Breast epithelium (tissue), 4 donors: ENCODE measurements around the gene OR2M4. TPM values are rescaled to one million over a fixed set of nuclear protein-coding genes. Genes with fewer than 3 reads are reported as not detected.

Experiments
- DNase-seq, 2 donors: peaks; one replicate each; pipeline ENCODE4 v3.0.0-alpha.2; 2019; ENCODE audit warnings: low spot score in 2 of 2
- H3K27ac ChIP-seq, 2 donors: fragments of 200-600 bp; sonication (generic) in 1 of 2; one replicate each; pipeline ENCODE4 v1.5.1; 2016 to 2019; ENCODE audit warnings: mild to moderate bottlenecking in 1 of 2
- H3K27me3 ChIP-seq, 2 donors: fragments of 200-600 bp; sonication (generic) in 1 of 2; one replicate each; pipeline versions ENCODE4 v1.5.1 to v1.6.0; 2017 to 2019; ENCODE audit warnings: control low read depth in 1 of 2, mild to moderate bottlenecking in 1 of 2
- H3K36me3 ChIP-seq: fragments of 200-600 bp; one replicate; pipeline ENCODE4 v1.5.1; 2019
- H3K4me1 ChIP-seq, 2 donors: fragments of 200-600 bp; sonication (generic); one replicate each; pipeline ENCODE4 v1.5.1; 2016 to 2019; ENCODE audit warnings: control low read depth in 1 of 2
- H3K4me3 ChIP-seq, 3 donors: fragments of 200-600 bp; sonication (generic); 1 replicate in 2 of 3; 2 replicates in 1 of 3; pipeline ENCODE4 v1.5.1; 2016 to 2019; ENCODE audit warnings: mild to moderate bottlenecking in 3 of 3, moderate library complexity in 2 of 3
- H3K9me3 ChIP-seq, 2 donors: fragments of 200-600 bp; sonication (generic) in 1 of 2; one replicate each; pipeline ENCODE4 v1.5.1; 2016 to 2019; ENCODE audit warnings: control low read depth in 1 of 2
- POLR2A ChIP-seq: fragments of 450-650 bp; IDR thresholded peaks from one replicate; pipeline ENCODE4 v1.6.1; 2016; ENCODE audit warnings: antibody characterized with exemption, mild to moderate bottlenecking, moderate library complexity
- POLR2AphosphoS5 ChIP-seq, 3 donors: sonication (generic); formaldehyde crosslinking; IDR thresholded peaks; one replicate each; pipeline ENCODE4 v1.6.1; 2017; ENCODE audit warnings: antibody characterized with exemption in 3 of 3
- intact Hi-C: fragments of 100-400 bp; cut with DNase I; formaldehyde crosslinking; loops from one replicate; pipeline ENCODE4 v1.15.1; 2023; ENCODE audit warnings: low total_unique reads
- total RNA-seq, 3 donors: library from RNA; depleted of rRNA; stranded (reverse); fragments of >200 nt; gene quantifications; one replicate each; pipeline ENCODE4 v1.1.0, GENCODE V29; 2016
- TF ChIP-seq, protein P1 (sequence below), 3 donors: fragments of 450-650 bp; IDR thresholded peaks; one replicate each; pipeline ENCODE4 v1.5.1; 2016 to 2017; ENCODE audit warnings: antibody characterized with exemption in 3 of 3, mild to moderate bottlenecking in 3 of 3, moderate library complexity in 3 of 3

Gene OR2M4
- total RNA-seq, 3 donors from 2014 or later = under 0.01 to 0.29 TPM; not detected in 1

DNA sequence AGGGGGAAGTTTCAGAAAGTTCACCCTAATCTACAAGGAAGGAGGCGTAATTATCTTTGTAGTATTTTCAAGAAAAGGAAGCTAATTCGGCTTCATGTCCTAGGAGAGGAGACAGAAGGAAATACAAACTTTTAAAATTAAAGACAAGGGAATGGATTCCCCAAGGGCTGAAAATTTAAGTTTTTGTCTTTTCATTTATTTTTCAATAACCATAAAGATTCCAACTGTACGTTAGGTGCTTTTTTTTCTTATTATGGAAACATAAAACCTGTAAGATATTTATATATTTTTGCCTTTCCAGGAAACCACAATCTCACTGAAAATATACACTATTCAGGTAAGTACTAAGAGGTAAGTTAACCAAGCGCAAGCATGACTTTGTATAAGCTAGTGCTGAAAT lies 34.3 kb upstream of the OR2M4 start, which contains the start of gene OR2M3:
TSS of gene OR2M3 (plus strand) at position 301 of the 400 bp plus-strand sequence. CDS start 5,803 bp downstream, outside the sequence.
- no peaks in the 10 kb centered on the region for H3K4me1 ChIP-seq
- H3K36me3 ChIP-seq = no peaks in the 10 kb centered on the region
- intact Hi-C loops = no loop called here
- TF ChIP-seq POLR2A (no peak), POLR2AphosphoS5 (IDR thresholded peaks at IDR 0.05) (no peak)
- TF ChIP-seq, protein P1, sequence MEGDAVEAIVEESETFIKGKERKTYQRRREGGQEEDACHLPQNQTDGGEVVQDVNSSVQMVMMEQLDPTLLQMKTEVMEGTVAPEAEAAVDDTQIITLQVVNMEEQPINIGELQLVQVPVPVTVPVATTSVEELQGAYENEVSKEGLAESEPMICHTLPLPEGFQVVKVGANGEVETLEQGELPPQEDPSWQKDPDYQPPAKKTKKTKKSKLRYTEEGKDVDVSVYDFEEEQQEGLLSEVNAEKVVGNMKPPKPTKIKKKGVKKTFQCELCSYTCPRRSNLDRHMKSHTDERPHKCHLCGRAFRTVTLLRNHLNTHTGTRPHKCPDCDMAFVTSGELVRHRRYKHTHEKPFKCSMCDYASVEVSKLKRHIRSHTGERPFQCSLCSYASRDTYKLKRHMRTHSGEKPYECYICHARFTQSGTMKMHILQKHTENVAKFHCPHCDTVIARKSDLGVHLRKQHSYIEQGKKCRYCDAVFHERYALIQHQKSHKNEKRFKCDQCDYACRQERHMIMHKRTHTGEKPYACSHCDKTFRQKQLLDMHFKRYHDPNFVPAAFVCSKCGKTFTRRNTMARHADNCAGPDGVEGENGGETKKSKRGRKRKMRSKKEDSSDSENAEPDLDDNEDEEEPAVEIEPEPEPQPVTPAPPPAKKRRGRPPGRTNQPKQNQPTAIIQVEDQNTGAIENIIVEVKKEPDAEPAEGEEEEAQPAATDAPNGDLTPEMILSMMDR (IDR thresholded peaks at IDR 0.05) = no peak
- no peak for DNase-seq
- H3K4me3 ChIP-seq = no peak within 1 kb of the TSS
- H3K27ac ChIP-seq = no peak within 1 kb of the TSS
- H3K9me3 ChIP-seq = no peaks in the 10 kb centered on the region
- H3K27me3 ChIP-seq = no peaks in the 10 kb centered on the region

DNA sequence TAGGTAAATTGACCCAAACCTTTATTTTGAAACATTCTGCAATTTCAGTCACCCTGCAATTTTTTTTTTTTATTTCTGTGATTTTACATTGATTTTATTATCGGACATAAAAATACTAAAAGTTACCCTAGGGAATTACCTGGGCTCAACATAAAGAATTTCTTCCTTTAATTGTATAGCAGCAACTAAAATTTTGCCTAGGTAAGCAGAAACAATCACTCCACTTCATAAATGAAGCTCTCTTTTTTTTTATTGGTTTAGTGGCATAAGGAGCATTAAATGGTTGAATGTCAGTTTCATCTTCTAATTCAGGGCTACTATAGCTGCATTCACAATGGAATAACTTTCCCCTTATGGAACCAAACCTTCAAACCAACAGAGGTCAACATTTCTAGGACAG lies 15.3 kb upstream of the OR2M4 start:
- no peak for DNase-seq
- Histone ChIP-seq H3K27ac (no peak overlapping the region), H3K36me3 (peaks cover 4% of the 10 kb centered on the region), H3K9me3 (peaks cover 0 to 33% of the 10 kb centered on the region in 2 donors), H3K4me1 (no peaks in the 10 kb centered on the region), H3K4me3 (no peak overlapping the region), H3K27me3 (no peaks in the 10 kb centered on the region)
- intact Hi-C loops = no loop called here
- no peak for TF ChIP-seq POLR2AphosphoS5 (IDR thresholded peaks at IDR 0.05)
- TF ChIP-seq, protein P1 (IDR thresholded peaks at IDR 0.05) = no peak
- TF ChIP-seq POLR2A = no peak

DNA sequence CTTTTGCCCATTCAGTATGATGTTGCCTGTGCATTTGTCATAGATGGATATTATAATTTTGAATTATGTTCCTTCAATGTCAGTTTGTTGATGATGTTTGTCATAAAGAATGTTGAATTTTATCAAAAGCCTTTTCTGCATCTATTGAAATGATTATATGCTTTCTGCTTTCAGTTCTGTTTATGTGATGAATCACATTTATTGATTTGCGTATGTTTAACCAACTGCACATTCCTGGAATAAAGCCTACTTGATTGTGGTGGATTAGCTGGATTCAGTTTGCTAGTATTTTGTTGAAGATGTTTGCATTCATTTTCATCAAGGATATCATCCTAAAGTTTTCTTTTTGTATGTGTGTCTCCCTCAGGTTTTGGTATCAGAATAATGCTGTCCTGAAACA lies 5.7 kb upstream of the OR2M4 start:
- H3K27ac ChIP-seq = no peak overlapping the region
- H3K4me1 ChIP-seq = no peaks in the 10 kb centered on the region
- peaks cover 0 to 12% of the 10 kb centered on the region in 2 donors for H3K9me3 ChIP-seq
- TF ChIP-seq, protein P1 (IDR thresholded peaks at IDR 0.05) = no peak
- TF ChIP-seq POLR2AphosphoS5 (IDR thresholded peaks at IDR 0.05) (no peak), POLR2A (no peak)
- no peak overlapping the region for H3K4me3 ChIP-seq
- H3K36me3 ChIP-seq = no peaks in the 10 kb centered on the region
- H3K27me3 ChIP-seq = no peaks in the 10 kb centered on the region
- DNase-seq = no peak
- intact Hi-C loops = no loop called here

DNA sequence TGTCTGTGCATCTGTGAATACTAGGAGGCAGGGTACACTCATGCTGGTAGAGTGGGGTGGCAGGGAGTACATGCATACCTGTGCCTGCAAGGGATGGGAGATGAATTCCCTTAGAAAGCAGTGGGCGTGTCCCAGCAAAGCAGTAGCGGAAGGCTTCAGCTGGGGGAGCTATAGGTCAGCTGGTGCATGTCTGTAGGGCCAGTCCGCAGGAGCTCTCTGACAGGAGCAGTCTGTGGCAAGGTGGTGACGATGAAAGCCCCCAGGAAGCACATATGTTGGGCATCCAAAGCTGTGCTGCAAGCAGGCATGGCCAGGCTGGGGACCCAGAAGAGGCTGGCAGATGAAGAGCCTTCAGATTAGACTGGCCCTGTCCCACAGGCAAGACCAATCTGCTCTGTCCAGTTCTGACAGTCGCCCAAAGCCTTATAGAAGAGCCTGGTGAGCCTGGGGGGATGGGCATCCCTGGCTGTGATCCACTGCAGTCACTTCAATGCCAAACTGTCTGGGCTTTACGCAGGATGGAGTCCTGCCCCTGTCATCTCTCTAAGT lies 1.8 kb upstream of the OR2M4 start:
- no peak overlapping the region for H3K27ac ChIP-seq
- H3K4me3 ChIP-seq = no peak overlapping the region
- H3K4me1 ChIP-seq = no peaks in the 10 kb centered on the region
- no peaks in the 10 kb centered on the region for H3K27me3 ChIP-seq
- intact Hi-C loops = no loop called here
- peaks cover 0 to 9% of the 10 kb centered on the region in 2 donors for H3K9me3 ChIP-seq
- DNase-seq = no peak
- no peaks in the 10 kb centered on the region for H3K36me3 ChIP-seq
- TF ChIP-seq, protein P1 (IDR thresholded peaks at IDR 0.05) = no peak
- TF ChIP-seq POLR2AphosphoS5 (IDR thresholded peaks at IDR 0.05) (no peak), POLR2A (no peak)

DNA sequence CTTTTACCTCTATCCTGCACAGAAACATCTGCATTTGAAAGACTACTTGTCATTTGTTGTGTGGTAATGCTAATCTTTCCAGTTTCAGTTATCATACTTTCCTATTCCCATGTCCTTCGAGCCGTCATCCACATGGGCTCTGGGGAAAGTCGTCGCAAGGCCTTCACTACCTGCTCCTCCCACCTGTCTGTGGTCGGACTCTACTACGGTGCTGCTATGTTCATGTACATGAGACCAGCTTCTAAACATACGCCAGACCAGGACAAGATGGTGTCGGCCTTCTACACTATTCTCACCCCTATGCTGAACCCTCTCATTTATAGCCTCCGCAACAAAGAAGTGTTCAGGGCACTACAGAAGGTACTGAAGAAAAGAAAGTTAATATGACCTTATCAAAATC lies 8.3 kb downstream of the OR2M4 start:
- Histone ChIP-seq H3K9me3 (peaks cover 0 to 6% of the 10 kb centered on the region in 2 donors), H3K4me3 (no peak overlapping the region), H3K27ac (no peak overlapping the region), H3K36me3 (no peaks in the 10 kb centered on the region), H3K27me3 (no peaks in the 10 kb centered on the region), H3K4me1 (no peaks in the 10 kb centered on the region)
- intact Hi-C loops = no loop called here
- no peak for DNase-seq
- TF ChIP-seq, protein P1 (IDR thresholded peaks at IDR 0.05) = no peak
- no peak for TF ChIP-seq POLR2AphosphoS5 (IDR thresholded peaks at IDR 0.05)
- no peak for TF ChIP-seq POLR2A
